ENCODE data around the gene F8.
"Not testable (repeated sequence)": the region's sequence is repeated elsewhere in the genome, so short reads cannot be mapped to it uniquely, and the experiment has no call there.

F8 gene

GRCh38 chrX:154822029-154822428, 200.5 kb downstream of the F8 start:
- DNase-seq (ENCODE audit: low read depth), result no peak
- no peak overlapping the region for H3K4me3 ChIP-seq (ENCODE audit: control insufficient read depth, low read depth, low read length)
- no peak for TF ChIP-seq CTCF (IDR thresholded peaks at IDR 0.05; ENCODE audit: control insufficient read depth, insufficient read depth, low read depth, low read length, missing control alignments)

GRCh38 chrX:154821523-154821922, 201.0 kb downstream of the F8 start:
- no peak for DNase-seq (ENCODE audit: low read depth)
- no peak for TF ChIP-seq CTCF (IDR thresholded peaks at IDR 0.05; ENCODE audit: control insufficient read depth, insufficient read depth, low read depth, low read length, missing control alignments)
- no peak overlapping the region for H3K4me3 ChIP-seq (ENCODE audit: control insufficient read depth, low read depth, low read length)

GRCh38 chrX:154819771-154820341, 202.7 kb downstream of the F8 start:
- TF ChIP-seq CTCF (IDR thresholded peaks at IDR 0.05; ENCODE audit: control insufficient read depth, insufficient read depth, low read depth, low read length, missing control alignments), result no peak
- no peak overlapping the region for H3K4me3 ChIP-seq (ENCODE audit: control insufficient read depth, low read depth, low read length)
- no peak for DNase-seq (ENCODE audit: low read depth)

DNA sequence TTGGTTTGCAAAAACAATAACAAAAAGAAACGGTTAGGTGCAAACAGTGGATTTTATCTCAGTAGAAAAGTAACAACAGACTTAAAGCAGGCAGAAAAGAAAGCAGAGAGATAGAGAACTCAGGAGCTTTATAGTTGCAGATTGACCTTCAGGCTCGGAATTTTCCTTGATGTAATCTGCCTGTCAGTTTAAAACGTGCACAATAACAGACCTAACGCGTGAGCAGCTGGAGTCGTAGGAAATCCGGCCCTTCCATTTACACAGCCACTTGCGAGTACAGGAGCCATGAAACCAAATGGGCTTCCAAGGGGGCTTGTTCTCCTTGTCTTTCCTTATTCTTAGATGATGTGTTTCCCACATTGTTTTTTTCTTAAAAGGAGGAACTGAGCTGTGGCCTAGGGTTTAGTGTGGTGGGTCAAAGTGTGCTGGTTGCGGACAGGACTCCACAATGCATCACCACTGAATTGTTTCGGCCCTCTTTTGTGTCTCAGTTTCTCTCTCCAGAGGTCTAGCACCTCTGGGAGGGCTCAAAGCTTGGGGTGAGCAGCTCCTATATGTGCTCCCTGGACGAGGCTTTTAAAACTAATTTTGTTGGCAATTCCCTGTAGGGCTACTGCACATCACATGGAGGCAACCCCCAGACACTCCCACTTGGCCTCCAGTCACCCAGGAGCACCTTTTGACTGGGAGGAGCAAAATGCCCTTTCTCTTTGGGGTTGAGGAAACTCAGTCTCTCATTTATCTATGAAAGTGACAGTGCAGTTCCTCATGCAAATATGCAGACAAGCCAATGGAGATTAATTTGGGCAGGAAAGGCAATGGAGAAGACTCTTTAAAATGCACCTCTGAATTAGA, 203.4 kb downstream of the F8 start:
- no peak overlapping the region for H3K4me3 ChIP-seq (ENCODE audit: control insufficient read depth, low read depth, low read length)
- no peak for DNase-seq (ENCODE audit: low read depth)
- TF ChIP-seq CTCF (IDR thresholded peaks at IDR 0.05; ENCODE audit: control insufficient read depth, insufficient read depth, low read depth, low read length, missing control alignments), result no peak

DNA sequence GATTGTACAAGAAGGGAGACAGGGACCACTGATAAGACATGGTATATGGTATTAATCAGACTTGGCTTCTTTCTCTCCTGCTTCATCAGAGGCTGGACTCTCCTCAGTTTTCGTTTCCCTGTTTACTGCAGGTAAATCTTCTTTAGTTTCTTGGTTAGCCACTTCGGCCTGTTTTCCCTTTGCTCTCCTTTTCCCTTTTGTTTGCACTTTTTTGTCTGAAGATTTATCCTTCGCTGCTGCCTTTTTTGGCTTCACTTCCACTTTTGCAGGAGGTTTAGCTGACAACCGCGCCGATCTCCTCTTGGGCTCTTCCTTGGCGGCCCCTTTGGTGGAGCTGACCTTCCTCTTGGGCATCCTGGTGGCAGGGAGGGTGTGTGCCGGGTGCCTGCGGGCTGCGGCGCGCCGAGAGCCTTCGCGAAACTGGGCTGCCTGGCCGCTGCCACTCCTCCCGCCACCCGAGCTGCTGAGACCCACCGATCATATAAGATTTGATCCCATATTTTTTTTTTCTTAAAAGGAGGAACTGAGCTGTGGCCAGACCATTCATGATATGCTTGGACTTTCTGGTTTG, 205.4 kb downstream of the F8 start:
- H3K4me3 ChIP-seq (ENCODE audit: control insufficient read depth, low read depth, low read length); DNase-seq (ENCODE audit: low read depth): not testable (repeated sequence)

DNA sequence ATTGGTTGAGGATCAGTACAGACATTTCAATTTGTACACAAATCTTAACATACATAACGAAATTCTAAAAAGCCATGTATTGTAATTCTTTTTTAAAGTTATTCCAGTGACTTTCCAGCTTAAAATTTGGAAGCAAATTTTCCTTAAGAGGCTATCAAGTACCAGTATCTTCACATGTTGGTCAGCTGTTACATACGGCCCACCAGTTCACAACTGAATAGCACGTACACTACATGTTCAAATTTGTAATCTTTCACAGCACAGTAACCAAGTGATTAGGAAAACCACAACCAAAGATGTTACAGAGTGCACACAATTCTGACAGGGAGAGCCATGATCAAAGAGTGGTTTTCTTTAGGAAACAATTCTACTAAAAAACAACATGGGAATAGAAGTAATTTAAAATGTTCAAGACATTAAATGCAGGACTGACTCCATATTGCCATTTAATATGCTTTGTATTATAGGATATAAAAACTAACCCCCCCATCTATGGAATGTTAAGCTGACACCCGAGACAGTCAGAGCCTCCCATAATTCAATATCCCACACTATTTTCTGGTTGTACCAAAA, 206.1 kb downstream of the F8 start:
- DNase-seq (ENCODE audit: low read depth); H3K4me3 ChIP-seq (ENCODE audit: control insufficient read depth, low read depth, low read length): not testable (repeated sequence)

DNA sequence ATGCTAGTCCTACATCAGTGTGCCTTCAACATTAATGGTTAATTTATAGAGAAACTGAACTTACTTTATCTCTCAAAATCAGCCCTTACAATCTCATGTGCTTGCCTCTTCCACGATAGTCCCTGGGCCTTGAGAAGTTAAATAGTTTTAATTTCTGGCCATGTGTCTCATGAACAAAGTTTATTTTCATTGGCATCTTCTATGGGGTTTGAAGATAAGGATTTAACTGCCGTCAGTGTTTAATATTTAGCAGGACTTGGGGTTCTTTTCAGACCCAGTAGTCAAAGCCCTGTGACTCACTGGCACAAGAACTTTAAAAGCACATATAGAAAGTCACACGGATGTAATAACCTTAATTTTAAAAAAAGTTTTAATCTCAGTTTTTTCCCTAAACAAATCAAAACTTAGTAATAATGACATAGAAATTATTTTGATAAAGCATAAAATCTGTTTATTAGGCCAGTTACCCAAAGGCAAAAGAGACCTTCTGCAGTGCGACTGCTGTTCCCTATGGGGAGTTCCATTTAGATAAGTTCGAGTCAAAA, 207.2 kb downstream of the F8 start:
- no peak overlapping the region for H3K4me3 ChIP-seq (ENCODE audit: control insufficient read depth, low read depth, low read length)
- TF ChIP-seq CTCF (IDR thresholded peaks at IDR 0.05; ENCODE audit: control insufficient read depth, insufficient read depth, low read depth, low read length, missing control alignments), result no peak
- no peak for DNase-seq (ENCODE audit: low read depth)

Measured in AG09309 (cell line).